HFFc6 (cell line): ENCODE results near the gene C1orf53. TPM values are rescaled to one million over a fixed set of nuclear protein-coding genes. Genes with fewer than 3 reads are reported as not detected.

ENCODE experiments used
- DNase-seq: peaks from one replicate; pipeline ENCODE4 v3.0.0-alpha.2; 2018
- H3K27ac Mint-ChIP-seq: 2 replicates; pipeline ENCODE4 v1.8.0; 2020; ENCODE audit warnings: mild to moderate bottlenecking, mixed read lengths
- H3K27me3 Mint-ChIP-seq: 2 replicates; pipeline ENCODE4 v1.8.0; 2021; ENCODE audit warnings: mild to moderate bottlenecking, moderate library complexity, mixed read lengths; ENCODE audit not compliant: insufficient read depth
- H3K36me3 Mint-ChIP-seq: 2 replicates; pipeline ENCODE4 v1.8.0; 2021; ENCODE audit warnings: low read depth, mixed read lengths
- H3K4me1 Mint-ChIP-seq: 2 replicates; pipeline ENCODE4 v1.8.0; 2020; ENCODE audit warnings: low read depth, mixed read lengths
- H3K4me3 Mint-ChIP-seq: 2 replicates; pipeline ENCODE4 v1.8.0; 2020; ENCODE audit warnings: mild to moderate bottlenecking, moderate library complexity, mixed read lengths
- H3K9me3 Mint-ChIP-seq: 2 replicates; pipeline ENCODE4 v1.8.0; 2020; ENCODE audit warnings: mild to moderate bottlenecking, mixed read lengths
- CTCF ChIP-seq: fragments of 200-600 bp; sonication (generic); IDR thresholded peaks from 2 replicates; pipeline ENCODE4 v1.5.0; 2021; ENCODE audit warnings: antibody characterized with exemption, mild to moderate bottlenecking
- total RNA-seq, 6 experiments: library from RNA; stranded (reverse); fragmentation: NEBNext Ultra II Directional; extraction: Animal tissue kit (Norgen Biotek cat#: 25700); gene quantifications; 2 replicates in 1 of 6; 3 replicates in 5 of 6; pipeline ENCODE4 v1.2.3, GENCODE V29; 2021

C1orf53 gene
- total RNA-seq, 6 experiments from 2014 or later: 18.6 to 21.8 (median 19.9) TPM

DNA sequence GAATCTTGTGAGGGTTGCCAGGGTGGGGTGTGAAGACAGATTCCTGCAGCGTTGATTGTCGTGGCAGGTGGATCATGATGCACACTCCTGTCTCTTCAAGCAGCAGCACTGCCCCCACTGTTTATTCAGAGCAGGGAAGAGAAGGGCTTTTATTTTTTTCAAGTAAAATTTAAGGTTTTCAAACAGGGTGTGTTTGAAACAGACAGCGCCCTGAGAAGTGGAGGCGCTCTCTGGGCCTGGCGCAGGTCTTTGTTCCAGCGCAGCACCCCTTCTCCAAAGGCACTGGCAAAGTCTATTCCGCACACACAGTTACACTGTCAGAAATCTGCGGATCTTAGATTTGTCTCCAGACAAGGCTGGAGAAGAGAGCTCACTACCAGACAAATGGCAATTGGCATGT, 7.0 kb downstream of the C1orf53 start:
- H3K36me3 Mint-ChIP-seq: no peaks in the 10 kb centered on the region
- H3K9me3 Mint-ChIP-seq: no peaks in the 10 kb centered on the region
- H3K4me1 Mint-ChIP-seq: peaks cover 68% of the 10 kb centered on the region
- TF ChIP-seq CTCF: peak; percentile 17; the same call in 1 of the 2 replicates
- DNase-seq: no peak
- H3K27ac Mint-ChIP-seq: no peak overlapping the region
- peaks cover 15% of the 10 kb centered on the region for H3K27me3 Mint-ChIP-seq
- peak overlapping the region; percentile 79 for H3K4me3 Mint-ChIP-seq

GRCh38 chr1:197910120-197910991, 7.9 kb downstream of the C1orf53 start:
- peak overlapping the region; percentile 43 for H3K27ac Mint-ChIP-seq
- no peak for DNase-seq
- H3K9me3 Mint-ChIP-seq: no peaks in the 10 kb centered on the region
- H3K4me3 Mint-ChIP-seq: peak overlapping the region; percentile 79
- no peaks in the 10 kb centered on the region for H3K36me3 Mint-ChIP-seq
- peaks cover 15% of the 10 kb centered on the region for H3K27me3 Mint-ChIP-seq
- H3K4me1 Mint-ChIP-seq: peaks cover 73% of the 10 kb centered on the region
- no peak for TF ChIP-seq CTCF

GRCh38 chr1:197911111-197911856, 8.9 kb downstream of the C1orf53 start:
- no peak for TF ChIP-seq CTCF
- Mint-ChIP-seq H3K27me3 (peaks cover 15% of the 10 kb centered on the region), H3K36me3 (no peaks in the 10 kb centered on the region), H3K27ac (no peak overlapping the region), H3K4me3 (peak overlapping the region; percentile 98), H3K4me1 (peaks cover 80% of the 10 kb centered on the region), H3K9me3 (no peaks in the 10 kb centered on the region)
- DNase-seq: no peak

DNA sequence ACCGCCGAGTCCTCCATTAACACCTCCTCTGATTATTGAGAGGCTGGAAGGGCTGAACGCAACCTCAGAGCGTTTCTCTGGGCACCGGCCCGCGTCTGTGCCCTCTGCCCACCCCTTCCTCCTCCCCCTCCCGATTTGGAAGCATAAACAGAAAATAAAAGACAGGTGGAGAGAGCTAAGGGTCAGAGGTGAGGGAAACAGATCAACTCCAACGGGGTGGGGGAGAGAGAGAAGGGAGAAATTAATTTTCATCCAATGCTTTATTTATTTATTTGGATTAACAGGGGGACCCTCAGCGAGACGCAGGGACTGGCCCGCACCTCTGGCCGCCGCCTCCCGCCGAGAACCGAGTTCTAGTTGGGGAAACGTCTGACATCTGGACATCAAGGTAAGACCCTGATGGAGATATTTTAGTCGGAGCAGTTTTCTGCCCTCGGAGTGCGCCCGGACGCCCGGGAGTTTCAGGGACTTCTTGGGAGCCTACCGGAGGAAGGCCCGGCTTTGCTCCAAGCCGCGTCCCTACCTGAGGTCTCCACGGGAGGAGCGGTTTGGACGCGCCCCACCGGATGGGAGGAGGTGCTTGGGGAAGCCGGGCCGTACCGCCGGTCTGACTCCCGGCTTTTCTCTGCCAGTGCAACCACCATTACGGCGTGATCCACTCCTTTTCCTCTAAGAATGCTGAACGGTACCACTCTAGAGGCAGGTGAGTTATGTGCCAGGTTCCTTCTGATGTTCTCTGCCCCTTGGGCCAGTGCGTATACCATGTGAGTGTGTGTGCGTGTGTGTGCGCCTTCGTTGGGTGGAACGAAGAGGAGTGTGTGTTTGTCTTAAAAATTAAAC, 9.6 kb downstream of the C1orf53 start:
- no peak for DNase-seq
- Mint-ChIP-seq H3K4me1 (peaks cover 80% of the 10 kb centered on the region), H3K9me3 (no peaks in the 10 kb centered on the region), H3K36me3 (no peaks in the 10 kb centered on the region), H3K4me3 (peak overlapping the region; percentile 98), H3K27me3 (peaks cover 17% of the 10 kb centered on the region), H3K27ac (peak overlapping the region; percentile 45; the same call in 1 of the 2 replicates)
- TF ChIP-seq CTCF: no peak
